HL-60 (cell line): Measurements from ENCODE around the gene PRRX1.

Experiments used
- CTCF ChIP-seq: IDR thresholded peaks from one replicate; pipeline ENCODE4 v1.5.1; 2011; ENCODE audit warnings: low read length, control low read depth, inconsistent platforms; ENCODE audit not compliant: insufficient read depth
- POLR2AphosphoS5 ChIP-seq: IDR thresholded peaks from 2 replicates; pipeline ENCODE4 v1.6.1; 2012; ENCODE audit warnings: low read depth
- REST ChIP-seq: IDR thresholded peaks from 2 replicates; pipeline ENCODE4 v1.6.1; 2012; ENCODE audit warnings: low read depth; ENCODE audit not compliant: insufficient replicate concordance
- SPI1 ChIP-seq: IDR thresholded peaks from 2 replicates; pipeline ENCODE4 v1.6.1; 2012; ENCODE audit warnings: low read depth, mild to moderate bottlenecking, borderline replicate concordance

- TF ChIP-seq POLR2AphosphoS5 (no peak), CTCF (no peak), REST (no peak), SPI1 (no peak)
These were observed 12.7 kb downstream of the PRRX1 start for GRCh38 chr1:170676628-170677027.
